MM.1S (cell line): ENCODE measurements around the gene CCDC88B.

Experiments used
- DNase-seq: peaks from one replicate; pipeline ENCODE4 v3.0.0-alpha.2; 2015
- H2AFZ ChIP-seq: fragments of 300-600 bp; sonication (generic); 2 replicates; pipeline ENCODE4 v1.6.0; 2016; ENCODE audit warnings: antibody characterized with exemption, low read length
- H3F3A ChIP-seq: fragments of 300-600 bp; sonication (generic); 2 replicates; pipeline ENCODE4 v1.6.1; 2016; ENCODE audit warnings: mild to moderate bottlenecking, antibody characterized with exemption, low read length, moderate library complexity, mixed read lengths; ENCODE audit not compliant: insufficient read depth
- H3K27ac ChIP-seq: fragments of 300-600 bp; sonication (generic); 2 replicates; pipeline ENCODE4 v1.5.1; 2016; ENCODE audit warnings: mild to moderate bottlenecking, low read length
- H3K27me3 ChIP-seq: fragments of 300-600 bp; sonication (generic); replicated peaks from 2 replicates; pipeline ENCODE4 v1.6.0; 2016; ENCODE audit warnings: low read length; ENCODE audit not compliant: insufficient read depth
- H3K36me3 ChIP-seq: fragments of 300-600 bp; sonication (generic); replicated peaks from 2 replicates; pipeline ENCODE4 v1.6.1; 2016; ENCODE audit warnings: mild to moderate bottlenecking, low read length, mixed read lengths; ENCODE audit not compliant: insufficient read depth
- H3K4me1 ChIP-seq: fragments of 300-600 bp; sonication (generic); 2 replicates; pipeline ENCODE4 v1.6.1; 2016; ENCODE audit warnings: low read length, mixed read lengths
- H3K4me2 ChIP-seq: fragments of 300-600 bp; sonication (generic); 2 replicates; pipeline ENCODE4 v1.6.0; 2016; ENCODE audit warnings: low read depth, low read length
- H3K4me3 ChIP-seq: fragments of 300-600 bp; sonication (generic); 2 replicates; pipeline ENCODE4 v1.5.1; 2016; ENCODE audit warnings: low read length, mixed read lengths
- H3K79me2 ChIP-seq: fragments of 300-600 bp; sonication (generic); 2 replicates; pipeline ENCODE4 v1.6.1; 2016; ENCODE audit warnings: mixed run types, low read length, mixed read lengths
- H3K9ac ChIP-seq: fragments of 300-600 bp; sonication (generic); 2 replicates; pipeline ENCODE4 v1.6.1; 2016; ENCODE audit warnings: low read length, mixed read lengths
- H3K9me2 ChIP-seq: fragments of 300-600 bp; sonication (generic); replicated peaks from 2 replicates; pipeline ENCODE4 v1.6.1; 2016; ENCODE audit warnings: mild to moderate bottlenecking, low read length, mixed read lengths; ENCODE audit not compliant: insufficient read depth
- H3K9me3 ChIP-seq: fragments of 300-600 bp; sonication (generic); replicated peaks from 2 replicates; pipeline ENCODE4 v1.6.1; 2016; ENCODE audit warnings: mild to moderate bottlenecking, low read length, mixed read lengths; ENCODE audit not compliant: insufficient read depth
- H4K20me1 ChIP-seq: fragments of 300-600 bp; sonication (generic); 2 replicates; pipeline ENCODE4 v1.6.1; 2016; ENCODE audit warnings: mild to moderate bottlenecking, low read length, moderate library complexity, mixed read lengths; ENCODE audit not compliant: insufficient read depth
- CTCF ChIP-seq: fragments of 300-600 bp; sonication (generic); IDR thresholded peaks from 2 replicates; pipeline ENCODE4 v1.5.1; 2016; ENCODE audit warnings: antibody characterized with exemption, low read length, mixed read lengths
- EZH2 ChIP-seq: fragments of 300-600 bp; sonication (generic); optimal IDR thresholded peaks from 2 replicates; pipeline ENCODE3; 2017; ENCODE audit warnings: low read depth, mild to moderate bottlenecking, antibody characterized with exemption, low read length, mixed read lengths
- EZH2phosphoT487 ChIP-seq: fragments of 300-600 bp; sonication (generic); IDR thresholded peaks from 2 replicates; pipeline ENCODE4 v1.6.1; 2018; ENCODE audit warnings: antibody characterized with exemption, low read length

CCDC88B gene

GRCh38 chr11:64352995-64353714 lies 13.2 kb downstream of the CCDC88B start:
- no peaks in the 10 kb centered on the region for H3K27me3 ChIP-seq
- no peak for DNase-seq
- H3K79me2 ChIP-seq = no peaks in the 10 kb centered on the region
- no peaks in the 10 kb centered on the region for H3F3A ChIP-seq
- H3K27ac ChIP-seq = no peak overlapping the region
- H2AFZ ChIP-seq = no peak overlapping the region
- H3K36me3 ChIP-seq = no peaks in the 10 kb centered on the region
- no peak overlapping the region for H3K4me3 ChIP-seq
- H3K9me2 ChIP-seq = no peaks in the 10 kb centered on the region
- no peaks in the 10 kb centered on the region for H4K20me1 ChIP-seq
- no peaks in the 10 kb centered on the region for H3K9me3 ChIP-seq
- no peaks in the 10 kb centered on the region; the same call in 1 of the 2 replicates for H3K4me1 ChIP-seq
- no peak overlapping the region for H3K9ac ChIP-seq
- TF ChIP-seq EZH2phosphoT487 (no peak), EZH2 (no peak), CTCF (no peak)
- H3K4me2 ChIP-seq = no peak overlapping the region

DNA sequence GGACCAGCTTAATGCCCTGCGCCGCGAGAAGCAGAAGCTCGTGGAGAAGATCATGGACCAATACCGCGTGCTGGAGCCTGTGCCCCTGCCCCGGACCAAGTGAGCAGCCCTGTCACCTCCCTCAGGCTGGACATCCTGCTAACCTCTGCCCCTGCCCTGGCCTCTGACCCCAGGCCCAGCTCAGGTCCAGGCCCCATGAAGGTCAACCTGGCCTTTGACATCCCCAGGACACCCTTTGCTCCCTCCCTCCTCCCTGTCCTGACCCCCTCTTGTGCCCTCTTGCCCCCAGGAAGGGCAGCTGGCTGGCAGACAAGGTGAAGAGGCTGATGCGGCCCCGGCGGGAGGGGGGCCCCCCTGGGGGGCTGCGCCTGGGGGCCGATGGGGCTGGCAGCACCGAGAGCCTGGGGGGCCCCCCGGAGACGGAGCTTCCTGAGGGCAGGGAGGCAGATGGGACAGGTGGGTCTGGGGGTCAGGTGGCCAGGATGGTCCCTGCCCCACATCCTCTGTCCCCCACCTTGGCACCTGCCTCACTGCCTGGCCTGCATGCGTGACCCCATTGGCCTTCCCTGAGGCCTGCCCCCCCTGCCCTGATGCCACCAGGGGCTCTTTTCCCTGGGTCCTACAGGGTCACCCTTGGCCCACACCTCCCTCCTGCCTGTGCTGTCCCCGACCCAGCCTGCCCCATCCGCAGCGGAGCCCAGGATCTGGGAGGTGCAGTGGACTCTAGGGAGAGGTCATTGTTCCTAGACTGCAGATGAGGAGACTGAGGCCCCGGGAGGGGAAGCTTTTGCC lies 13.9 kb downstream of the CCDC88B start:
- no peaks in the 10 kb centered on the region; the same call in 1 of the 2 replicates for H3K4me1 ChIP-seq
- H4K20me1 ChIP-seq = no peaks in the 10 kb centered on the region
- TF ChIP-seq EZH2phosphoT487 (no peak), EZH2 (no peak), CTCF (no peak)
- DNase-seq = no peak
- H3K27ac ChIP-seq = no peak overlapping the region
- no peaks in the 10 kb centered on the region for H3K36me3 ChIP-seq
- H3K4me3 ChIP-seq = no peak overlapping the region
- H3K79me2 ChIP-seq = no peaks in the 10 kb centered on the region
- no peak overlapping the region for H3K4me2 ChIP-seq
- H3K27me3 ChIP-seq = no peaks in the 10 kb centered on the region
- no peaks in the 10 kb centered on the region for H3K9me3 ChIP-seq
- H3F3A ChIP-seq = no peaks in the 10 kb centered on the region
- H3K9me2 ChIP-seq = no peaks in the 10 kb centered on the region
- H3K9ac ChIP-seq = no peak overlapping the region
- no peak overlapping the region for H2AFZ ChIP-seq

- Histone ChIP-seq H3K4me3 (no peak overlapping the region), H3K4me1 (peaks cover 7% of the 10 kb centered on the region), H2AFZ (no peak overlapping the region), H3K4me2 (no peak overlapping the region), H3K36me3 (no peaks in the 10 kb centered on the region), H3F3A (no peaks in the 10 kb centered on the region), H3K9ac (no peak overlapping the region), H3K79me2 (peaks cover 13% of the 10 kb centered on the region), H4K20me1 (no peaks in the 10 kb centered on the region), H3K27ac (no peak overlapping the region), H3K9me2 (no peaks in the 10 kb centered on the region), H3K27me3 (no peaks in the 10 kb centered on the region), H3K9me3 (no peaks in the 10 kb centered on the region)
- TF ChIP-seq EZH2phosphoT487 = no peak
- no peak for TF ChIP-seq EZH2
- 0 out of 2 replicates have a peak, but pooled peaks have one; percentile 3 for TF ChIP-seq CTCF
- no peak for DNase-seq
These were observed 15.3 kb downstream of the CCDC88B start for GRCh38 chr11:64355078-64355940.
